Activated CD4-positive, alpha-beta T cell treated with anti-CD3 and anti-CD28 coated beads for 1 hour (primary cell): ENCODE data around the gene KATNB1.
A peak's percentile ranks its signal among the peaks of the same experiment; 100 is the strongest.
"Not testable (repeated sequence)": the region's sequence is repeated elsewhere in the genome, so short reads cannot be mapped to it uniquely, and the experiment has no call there.

Source experiments
- DNase-seq: peaks from one replicate; pipeline ENCODE4 v3.0.0-alpha.2; 2020

KATNB1 gene

DNA sequence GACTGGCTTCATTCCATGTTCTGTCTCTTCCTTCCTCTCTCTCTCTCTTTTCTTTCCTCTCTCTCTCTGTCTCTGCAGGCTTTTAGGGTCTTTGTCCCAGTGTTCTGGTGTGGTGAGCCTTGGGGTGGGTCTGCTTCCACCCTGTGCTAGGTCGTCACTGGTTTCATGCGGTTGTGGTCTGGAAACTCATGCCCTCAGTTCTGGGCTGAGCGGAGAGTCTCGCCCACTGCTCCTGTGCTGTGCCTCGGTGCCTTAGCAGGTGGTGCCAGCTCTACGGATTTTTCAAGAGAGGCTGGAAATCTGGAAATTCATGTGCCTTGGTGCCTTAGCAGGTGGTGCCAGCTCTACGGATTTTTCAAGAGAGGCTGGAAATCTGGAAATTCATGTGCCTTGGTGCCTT is 10.7 kb downstream of the KATNB1 start:
- not testable (repeated sequence) for DNase-seq

DNA sequence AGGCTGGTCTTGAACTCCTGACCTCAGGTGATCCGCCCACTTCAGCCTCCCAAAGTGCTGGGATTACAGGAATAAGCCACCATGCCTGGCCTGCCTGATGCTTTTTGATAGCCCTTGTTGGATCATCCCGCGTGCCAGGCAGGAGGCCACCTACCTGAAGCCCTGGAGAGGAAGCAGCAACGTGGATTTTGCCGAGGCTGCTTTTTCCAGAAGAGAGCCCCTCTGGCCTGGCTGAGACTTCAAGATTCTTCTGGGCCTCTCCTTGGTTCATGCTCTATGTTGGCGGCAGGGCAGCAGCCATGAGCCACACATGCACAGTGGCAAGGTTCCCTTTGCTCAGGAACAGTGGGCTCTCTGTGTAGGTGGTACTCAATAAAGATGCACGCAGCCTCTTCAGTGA is 11.5 kb downstream of the KATNB1 start:
- DNase-seq = no peak

DNA sequence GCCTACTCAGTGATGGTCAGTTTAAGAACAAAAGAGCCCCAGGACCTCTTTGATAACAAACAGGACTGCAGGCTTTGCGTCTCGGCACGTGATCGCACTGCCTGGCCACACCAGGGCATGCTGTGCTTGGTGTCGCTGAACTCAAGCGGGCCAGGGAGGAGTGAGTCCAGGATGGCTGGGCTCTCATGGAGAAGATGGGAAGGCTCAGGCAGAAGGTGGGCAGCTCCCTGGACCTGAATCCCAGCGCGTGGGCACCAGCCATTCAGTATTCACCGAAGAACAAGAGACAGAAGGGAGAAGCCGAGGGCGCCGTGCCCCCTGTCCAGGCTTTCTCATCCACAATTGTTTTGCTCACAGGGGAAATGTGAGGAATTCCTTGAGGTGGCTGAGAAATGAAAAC is 11.9 kb downstream of the KATNB1 start:
- no peak for DNase-seq

DNA sequence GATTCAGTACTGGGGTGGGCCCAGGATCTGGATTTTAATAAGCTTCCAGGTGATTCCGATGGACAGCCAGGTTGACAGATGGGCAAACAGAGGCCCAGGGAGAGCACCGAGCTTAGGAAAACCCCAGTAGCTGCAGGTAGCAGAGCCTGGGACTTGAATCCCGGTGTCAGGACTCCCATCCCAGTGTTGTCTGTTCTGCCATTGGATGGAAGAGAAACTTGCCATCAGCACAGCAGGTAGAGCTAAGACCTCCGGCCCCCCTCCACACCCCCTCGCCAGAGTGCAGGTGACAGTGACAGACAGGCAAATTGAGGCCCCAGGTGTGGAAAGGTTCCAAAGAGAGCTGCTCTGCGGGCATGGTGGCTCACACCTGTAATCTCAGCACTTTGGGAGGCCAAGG is 12.4 kb downstream of the KATNB1 start:
- DNase-seq = no peak

GRCh38 chr16:57748596-57748995 is 13.0 kb downstream of the KATNB1 start:
- no peak for DNase-seq

GRCh38 chr16:57749101-57749692 is 13.6 kb downstream of the KATNB1 start:
- no peak for DNase-seq

DNA sequence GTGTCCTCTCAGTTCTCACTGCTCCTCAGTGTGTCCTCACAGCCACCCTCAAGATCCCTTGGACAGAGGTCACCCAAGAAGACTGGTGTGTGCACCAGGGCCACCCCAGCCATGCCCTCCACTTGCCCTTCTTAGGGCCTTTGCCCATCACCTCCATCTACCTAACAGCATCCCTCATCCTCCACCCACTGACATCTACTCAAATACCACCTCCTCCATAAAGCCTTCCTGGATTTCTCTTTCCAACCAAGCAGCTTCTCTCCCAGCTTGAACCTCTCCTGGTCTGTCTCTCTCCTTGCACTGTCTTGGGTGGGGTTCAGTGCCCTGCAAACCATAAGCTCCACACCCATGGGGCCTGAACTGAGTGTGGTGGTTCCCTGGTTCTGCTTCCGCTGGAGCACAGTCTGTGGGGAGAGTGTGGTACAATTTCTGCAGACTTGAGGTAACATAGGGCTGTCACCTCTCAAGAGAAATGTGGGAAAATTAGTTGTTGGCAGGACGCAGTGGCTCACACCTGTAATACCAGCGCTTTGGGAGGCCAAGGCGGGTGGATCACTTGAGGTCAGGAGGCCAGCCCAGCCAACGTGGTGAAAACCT is 14.4 kb downstream of the KATNB1 start:
- DNase-seq = no peak

GRCh38 chr16:57750796-57751538 is 15.4 kb downstream of the KATNB1 start:
- no peak for DNase-seq

- no peak for DNase-seq
Measured at GRCh38 chr16:57751539-57752202, 16.1 kb downstream of the KATNB1 start.

DNA sequence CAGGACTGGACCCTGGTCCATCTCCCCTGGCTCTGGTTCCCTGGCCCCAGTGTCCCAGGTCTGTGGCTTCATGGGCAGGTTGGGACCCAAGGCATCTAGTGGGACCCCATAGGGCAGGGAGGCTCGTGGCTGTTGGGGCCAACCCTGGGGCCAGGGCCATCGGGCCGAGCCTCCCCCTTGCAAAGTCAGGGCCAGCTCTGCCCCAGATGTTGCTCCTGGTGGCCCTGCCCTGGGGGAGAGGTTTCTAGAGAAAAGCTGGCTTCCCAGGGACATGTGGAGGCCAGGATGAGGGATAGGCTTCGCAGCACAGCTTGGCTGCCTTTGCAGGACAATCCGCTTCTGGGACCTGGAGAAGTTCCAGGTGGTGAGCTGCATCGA is 16.6 kb downstream of the KATNB1 start:
- no peak for DNase-seq

DNA sequence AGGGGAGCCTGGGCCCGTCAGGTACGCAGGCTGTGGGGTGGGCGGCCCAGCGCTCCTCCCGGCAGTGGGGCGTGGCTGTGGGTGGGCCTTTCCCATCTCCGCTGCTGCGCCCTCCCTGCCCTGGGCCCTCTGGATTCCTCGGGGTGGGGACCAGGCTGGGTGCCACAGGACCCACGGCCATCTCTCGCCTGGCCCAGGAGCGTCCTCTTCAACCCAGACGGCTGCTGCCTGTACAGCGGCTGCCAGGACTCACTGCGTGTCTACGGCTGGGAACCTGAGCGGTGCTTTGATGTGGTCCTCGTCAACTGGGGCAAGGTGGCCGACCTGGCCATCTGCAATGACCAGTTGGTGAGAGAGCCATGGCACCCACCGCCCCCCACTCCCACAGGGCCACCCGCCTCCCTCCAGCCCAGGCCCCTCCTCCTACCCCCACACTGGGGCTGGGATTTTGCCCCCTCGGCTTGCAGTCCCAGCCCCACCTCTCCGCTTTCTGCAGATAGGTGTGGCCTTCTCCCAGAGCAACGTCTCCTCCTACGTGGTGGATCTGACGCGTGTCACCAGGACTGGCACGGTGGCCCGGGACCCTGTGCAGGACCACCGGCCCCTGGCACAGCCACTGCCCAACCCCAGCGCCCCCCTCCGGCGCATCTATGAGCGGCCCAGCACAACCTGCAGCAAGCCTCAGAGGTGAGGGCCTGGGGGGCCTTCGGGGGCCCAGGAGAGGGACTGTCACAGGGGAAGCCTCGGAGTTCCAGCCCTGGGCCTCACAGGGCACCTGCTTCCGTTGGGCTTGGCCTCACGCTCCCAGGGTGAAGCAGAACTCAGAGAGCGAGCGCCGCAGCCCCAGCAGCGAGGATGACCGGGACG is 17.2 kb downstream of the KATNB1 start:
- DNase-seq = no peak

DNA sequence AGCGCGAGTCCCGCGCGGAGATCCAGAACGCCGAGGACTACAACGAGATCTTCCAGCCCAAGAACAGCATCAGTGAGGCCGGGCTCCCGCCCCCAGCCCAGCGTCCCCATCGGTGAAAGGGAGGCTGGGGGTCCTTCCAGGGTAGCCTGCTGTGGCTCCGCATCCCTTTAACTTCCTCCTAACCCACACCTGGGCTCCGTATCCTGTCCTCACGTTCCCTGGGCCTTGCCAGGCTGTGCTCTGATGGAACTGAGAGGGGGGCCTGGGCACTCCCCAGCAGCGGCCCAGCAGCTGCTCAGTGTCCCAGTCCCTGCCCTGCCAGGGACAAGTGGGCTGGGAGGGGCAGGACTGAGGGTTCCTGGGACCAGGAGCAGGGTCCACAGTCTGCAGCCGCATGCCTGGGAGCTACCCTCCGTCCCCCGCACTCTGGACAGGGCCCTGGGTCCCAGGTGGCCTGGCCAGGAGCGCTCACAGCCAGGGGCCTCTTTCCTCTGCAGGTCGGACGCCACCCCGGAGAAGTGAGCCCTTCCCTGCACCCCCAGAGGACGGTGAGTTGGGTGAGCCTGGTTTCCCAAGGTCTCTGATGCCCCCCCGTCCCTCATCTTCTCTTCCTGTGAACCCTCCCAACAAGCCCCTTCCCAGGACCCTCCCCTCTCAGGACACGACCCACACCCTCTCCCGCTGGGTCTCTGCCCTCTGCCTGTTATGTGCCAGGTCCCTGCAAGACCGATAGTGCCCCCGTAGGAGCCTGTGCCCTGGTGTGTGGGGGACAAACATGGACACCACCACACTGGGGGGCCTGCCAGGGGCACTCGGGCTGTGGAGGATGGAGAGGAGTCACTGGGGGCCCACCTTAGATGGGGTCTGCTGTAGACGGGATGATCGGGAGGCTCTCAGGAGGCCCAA is 18.1 kb downstream of the KATNB1 start:
- DNase-seq = no peak

- no peak for DNase-seq
Measured at GRCh38 chr16:57754354-57755060, 18.9 kb downstream of the KATNB1 start.

DNA sequence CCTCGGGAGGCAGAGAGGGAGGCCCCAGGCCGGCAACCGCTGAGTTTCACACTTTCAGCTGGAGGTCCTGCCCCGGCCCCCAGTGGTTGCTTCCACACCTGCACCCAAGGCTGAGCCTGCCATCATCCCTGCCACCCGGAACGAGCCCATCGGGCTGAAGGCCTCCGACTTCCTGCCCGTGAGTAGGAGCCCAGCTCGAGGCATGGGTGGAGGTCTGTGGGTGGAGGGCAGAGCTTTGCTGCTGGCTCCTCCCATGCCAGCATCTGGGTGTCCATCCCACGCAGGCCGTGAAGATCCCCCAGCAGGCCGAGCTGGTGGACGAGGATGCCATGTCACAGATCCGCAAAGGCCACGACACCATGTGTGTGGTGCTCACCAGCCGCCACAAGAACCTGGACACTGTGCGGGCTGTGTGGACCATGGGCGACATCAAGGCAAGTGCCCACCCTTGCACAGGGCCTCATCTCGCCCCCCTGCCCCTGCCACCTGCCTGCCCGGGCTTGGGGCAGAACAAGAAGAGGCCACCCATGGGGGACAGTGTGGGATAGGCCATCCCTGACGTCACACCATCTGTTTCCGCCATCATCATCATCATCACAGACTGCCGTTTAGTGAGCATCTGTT is 19.6 kb downstream of the KATNB1 start:
- DNase-seq = no peak

DNA sequence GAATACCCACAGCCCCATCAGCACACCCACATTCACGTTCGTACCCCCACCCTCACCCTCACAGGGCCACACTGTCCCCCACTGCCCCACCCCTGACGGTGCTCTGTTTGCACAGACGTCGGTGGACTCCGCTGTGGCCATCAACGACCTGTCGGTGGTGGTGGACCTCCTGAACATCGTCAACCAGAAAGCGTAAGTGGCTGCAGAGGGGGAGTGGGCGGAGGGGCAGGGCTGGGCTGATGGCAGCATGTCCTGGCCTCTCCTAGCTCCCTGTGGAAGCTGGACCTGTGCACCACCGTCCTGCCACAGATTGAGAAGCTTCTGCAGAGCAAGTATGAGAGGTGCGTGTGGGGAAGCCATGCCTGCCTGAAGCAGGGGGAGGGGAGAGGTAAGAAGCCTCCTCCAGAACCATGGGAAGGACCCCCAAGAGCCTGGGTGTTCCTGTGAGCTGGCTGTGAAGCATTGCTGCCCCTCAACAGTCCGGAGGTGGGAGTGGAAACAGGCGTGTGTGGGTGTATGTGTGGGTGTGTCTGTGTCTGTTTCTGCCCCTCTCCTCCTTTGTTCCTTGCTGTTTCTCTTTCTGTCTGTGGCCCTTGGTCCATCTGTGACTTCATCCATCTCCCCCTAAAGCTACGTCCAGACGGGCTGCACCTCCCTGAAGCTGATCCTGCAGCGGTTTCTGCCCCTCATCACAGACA is 20.3 kb downstream of the KATNB1 start:
- DNase-seq = no peak

- DNase-seq = no peak
Measured at GRCh38 chr16:57756424-57757325, 21.1 kb downstream of the KATNB1 start.

DNA sequence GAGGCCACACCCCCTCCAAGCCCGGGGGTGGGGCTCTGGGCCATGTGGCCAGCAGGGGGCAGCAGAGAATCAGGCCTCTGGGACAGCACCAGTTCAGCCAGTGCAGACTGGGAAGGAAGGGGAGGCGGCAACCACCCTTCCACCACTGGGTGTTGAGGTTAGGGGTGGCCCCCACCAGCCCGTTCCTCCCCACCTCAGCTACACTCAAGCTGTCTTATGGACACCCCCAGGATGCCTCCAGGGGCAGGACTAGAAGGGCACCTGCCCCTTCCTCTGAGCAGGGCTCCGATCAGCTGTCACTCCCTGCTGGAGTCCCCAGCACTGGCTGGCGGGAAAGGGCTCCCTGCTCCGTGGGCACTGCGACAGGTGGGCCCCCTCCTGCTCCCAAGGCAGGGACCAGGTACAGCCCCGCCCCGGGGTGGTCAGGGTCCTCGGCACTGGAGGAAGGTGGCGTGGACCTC is 21.8 kb downstream of the KATNB1 start:
- peak; percentile 77 for DNase-seq

DNA sequence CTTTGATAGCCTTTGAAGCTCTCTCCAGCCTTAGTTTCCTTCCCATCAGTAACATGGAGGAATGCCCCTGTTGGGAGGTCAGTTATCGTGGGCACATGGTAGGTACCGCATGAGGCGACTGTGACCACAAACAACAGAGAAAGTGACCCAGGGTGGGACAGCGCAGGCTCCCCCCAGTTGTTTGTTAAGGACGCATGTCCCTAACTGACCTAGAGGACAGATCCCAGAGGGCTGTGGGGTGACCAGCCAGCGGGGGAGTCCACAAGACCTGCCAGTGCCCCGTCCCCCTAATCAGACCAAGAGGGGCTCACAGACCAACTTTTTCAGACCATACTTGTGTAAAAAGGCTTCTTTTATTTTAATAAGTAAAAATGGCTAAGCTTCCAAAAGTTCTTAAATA is 22.3 kb downstream of the KATNB1 start:
- no peak for DNase-seq
